ENCODE data around the gene HSDL1. TPM values are rescaled to one million over a fixed set of nuclear protein-coding genes. Genes with fewer than 3 reads are reported as not detected.

The HSDL1 gene
- total RNA-seq (2014; rRNA removed; shearing (Covaris generic)) = 45.8 and 56.5 TPM in 2 replicates

- DNase-seq (ENCODE audit: low spot score) = peak; percentile 61
These were observed at the start of gene HSDL1, which contains the start of gene DNAAF1 for GRCh38 chr16:84144859-84145639. Gene HSDL1, minus strand, starts transcription at chr16:84145177. Its CDS starts 13,856 bp downstream, at chr16:84131321. Gene DNAAF1, plus strand, starts transcription at chr16:84145308. Its CDS starts 133 bp downstream, at chr16:84145441.

DNA sequence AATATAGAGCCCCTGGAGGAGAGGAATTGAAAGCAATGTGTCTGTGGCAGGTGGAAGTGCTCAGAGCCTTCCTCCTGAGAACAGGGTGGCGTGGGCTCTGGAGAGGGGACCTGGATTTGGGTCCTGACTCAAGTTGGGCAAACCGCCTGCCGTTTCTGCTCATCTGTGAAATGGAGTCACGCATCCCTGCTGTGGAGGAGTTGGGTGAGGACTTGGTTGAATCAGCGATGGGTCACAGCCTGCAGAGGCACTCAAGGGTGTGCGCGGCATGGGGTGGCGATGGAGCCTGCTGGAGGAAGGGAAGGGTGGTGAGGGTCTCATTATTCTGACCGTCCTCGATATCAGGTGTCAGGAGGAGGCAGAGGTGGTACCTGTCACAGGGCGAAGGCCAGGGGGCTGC, 49.0 kb upstream of the HSDL1 start:
- DNase-seq (ENCODE audit: low spot score) = no peak

DNA sequence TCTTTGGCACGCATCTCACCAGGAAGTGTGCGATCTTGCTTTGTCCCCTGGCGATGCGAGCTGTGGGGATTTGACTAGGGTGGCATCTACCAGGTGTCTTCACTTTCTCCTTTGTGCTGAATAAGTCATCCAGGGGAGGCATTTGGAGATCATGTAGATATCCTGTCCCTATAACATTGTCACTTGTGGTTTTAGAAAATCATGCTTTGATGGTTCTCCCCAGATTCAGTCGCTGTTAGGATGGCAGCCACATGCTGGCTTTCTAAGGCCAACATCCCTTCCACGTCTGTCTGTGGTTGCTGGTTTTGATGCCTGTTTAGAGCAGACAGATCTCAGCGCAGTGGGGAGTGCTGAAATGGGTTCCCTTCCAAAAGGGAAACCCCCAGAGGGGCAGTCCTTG, 48.5 kb upstream of the HSDL1 start:
- no peak for DNase-seq (ENCODE audit: low spot score)

DNA sequence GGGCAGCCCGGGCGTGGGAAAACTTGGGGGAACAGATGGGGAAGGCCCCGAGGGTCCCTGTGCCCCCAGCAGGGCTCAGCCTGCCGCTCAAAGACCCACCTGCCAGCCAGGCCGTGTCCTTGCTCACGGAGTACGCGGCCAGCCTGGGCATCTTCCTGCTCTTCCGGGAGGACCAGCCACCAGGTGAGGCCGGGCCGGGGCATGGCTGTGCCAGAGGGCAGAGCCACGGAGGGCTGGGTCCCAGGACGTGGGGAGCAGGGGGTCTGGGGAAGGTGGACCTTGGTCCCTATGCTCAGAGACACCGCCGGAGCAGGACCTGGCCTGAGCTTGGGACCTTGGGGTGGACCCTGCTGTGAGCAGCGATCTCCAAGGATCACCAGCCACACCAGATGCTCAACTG, 46.5 kb upstream of the HSDL1 start:
- DNase-seq (ENCODE audit: low spot score) = no peak

- DNase-seq (ENCODE audit: low spot score) = no peak
These were observed 45.9 kb upstream of the HSDL1 start, which contains the start of gene ADAD2 for GRCh38 chr16:84190731-84191388. Gene ADAD2, plus strand, starts transcription at chr16:84191157. Its CDS starts 74 bp downstream, at chr16:84191231.

GRCh38 chr16:84186685-84187437, 41.9 kb upstream of the HSDL1 start, which contains the start of gene TAF1C:
Gene TAF1C, minus strand, starts transcription at chr16:84187057. Its CDS starts 2,069 bp downstream, at chr16:84184988.
- peak; percentile 86 for DNase-seq (ENCODE audit: low spot score)

DNA sequence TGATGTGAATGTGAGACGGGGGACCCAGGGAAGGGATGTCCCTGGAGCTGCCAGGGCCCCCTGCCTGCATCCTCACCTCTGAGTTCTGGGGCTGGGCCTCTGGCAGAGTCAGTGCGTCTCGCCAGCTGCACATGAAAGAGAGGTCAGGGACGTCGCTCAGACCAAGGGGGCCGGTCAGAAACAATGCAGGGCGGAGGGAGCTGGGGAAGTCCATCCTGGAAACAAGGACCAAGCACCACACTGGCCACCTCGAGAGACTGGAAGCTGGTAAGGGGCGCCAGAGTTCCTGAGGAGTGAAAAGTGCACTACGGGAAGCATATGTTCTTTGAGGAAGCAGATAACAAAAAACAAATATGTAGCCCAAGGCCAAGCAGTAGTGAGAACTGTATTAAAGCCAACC, 39.8 kb upstream of the HSDL1 start:
- DNase-seq (ENCODE audit: low spot score) = no peak

DNA sequence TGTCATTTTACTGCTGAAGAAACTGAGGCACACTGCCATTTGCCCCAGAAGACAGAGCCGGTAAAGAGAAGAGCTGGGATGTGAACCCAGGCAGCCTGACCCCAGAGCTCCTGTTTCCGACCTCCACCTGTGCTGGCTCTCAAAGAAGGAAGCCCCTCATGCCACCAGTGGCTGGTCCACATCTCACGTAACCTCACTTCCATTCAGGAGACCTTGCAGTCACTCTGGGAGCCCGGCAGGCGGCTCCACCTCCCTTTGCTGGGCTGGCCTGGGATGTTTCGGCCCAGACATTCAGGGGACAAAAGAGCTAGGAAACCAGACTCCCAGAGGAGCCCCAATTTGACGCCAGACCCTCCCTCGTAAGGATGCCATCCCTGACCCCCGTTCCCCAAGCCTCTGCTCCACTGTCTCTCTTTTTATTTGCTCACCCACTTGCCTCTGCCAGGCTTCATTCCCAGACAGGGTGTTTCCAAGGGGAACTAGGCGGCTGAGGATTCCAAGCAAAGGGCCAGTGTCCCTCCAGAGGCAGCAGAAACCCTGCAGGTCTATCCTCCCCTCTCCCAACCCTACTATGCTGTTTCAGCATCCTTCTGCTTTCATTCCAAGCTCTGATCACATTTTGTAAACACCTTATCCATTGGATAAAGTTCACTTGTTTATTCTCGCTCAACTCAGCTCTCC, 39.1 kb upstream of the HSDL1 start:
- no peak for DNase-seq (ENCODE audit: low spot score)

- DNase-seq (ENCODE audit: low spot score) = no peak
These were observed 38.5 kb upstream of the HSDL1 start for GRCh38 chr16:84183572-84183875.

GRCh38 chr16:84182680-84183571, 37.9 kb upstream of the HSDL1 start:
- DNase-seq (ENCODE audit: low spot score) = no peak

GRCh38 chr16:84182104-84182503, 37.1 kb upstream of the HSDL1 start:
- DNase-seq (ENCODE audit: low spot score) = no peak

DNA sequence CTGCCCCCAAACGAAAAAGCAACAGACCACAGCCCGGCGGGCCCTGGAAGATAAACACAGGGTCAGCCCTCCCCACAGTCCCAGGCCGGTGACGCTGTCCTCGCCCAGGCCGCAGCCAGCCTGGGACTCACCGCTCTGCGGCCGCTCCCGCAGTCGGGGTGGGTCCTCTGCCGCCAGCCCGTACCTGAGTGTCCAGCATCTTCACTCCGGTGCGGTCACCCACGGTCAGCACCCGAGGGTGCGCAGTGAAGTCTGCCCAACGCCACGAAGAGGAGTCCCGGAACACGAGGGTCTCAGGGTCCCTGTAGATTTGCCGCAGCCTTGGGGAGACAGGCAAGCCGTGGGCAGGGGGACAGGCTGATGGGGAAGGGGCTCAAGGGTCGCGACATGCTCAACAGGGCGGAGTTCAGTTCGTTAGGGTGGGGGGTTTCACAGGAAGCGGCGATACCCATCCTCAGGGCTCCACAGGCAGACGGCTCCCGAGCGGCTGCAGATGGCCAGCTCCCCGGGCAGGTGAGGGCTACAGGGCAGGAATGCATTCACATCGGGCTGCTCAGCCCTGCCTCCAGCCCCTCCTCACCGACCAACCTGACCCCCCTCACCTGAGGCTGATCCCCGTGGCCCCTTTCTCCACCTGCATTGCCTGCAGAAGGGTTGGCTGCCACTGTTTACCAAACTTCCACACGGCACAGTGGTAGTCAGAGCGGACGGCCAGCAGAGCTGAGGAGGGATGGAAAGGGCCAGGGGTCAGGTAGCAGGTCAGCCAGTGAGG, 36.4 kb upstream of the HSDL1 start:
- no peak for DNase-seq (ENCODE audit: low spot score)

DNA sequence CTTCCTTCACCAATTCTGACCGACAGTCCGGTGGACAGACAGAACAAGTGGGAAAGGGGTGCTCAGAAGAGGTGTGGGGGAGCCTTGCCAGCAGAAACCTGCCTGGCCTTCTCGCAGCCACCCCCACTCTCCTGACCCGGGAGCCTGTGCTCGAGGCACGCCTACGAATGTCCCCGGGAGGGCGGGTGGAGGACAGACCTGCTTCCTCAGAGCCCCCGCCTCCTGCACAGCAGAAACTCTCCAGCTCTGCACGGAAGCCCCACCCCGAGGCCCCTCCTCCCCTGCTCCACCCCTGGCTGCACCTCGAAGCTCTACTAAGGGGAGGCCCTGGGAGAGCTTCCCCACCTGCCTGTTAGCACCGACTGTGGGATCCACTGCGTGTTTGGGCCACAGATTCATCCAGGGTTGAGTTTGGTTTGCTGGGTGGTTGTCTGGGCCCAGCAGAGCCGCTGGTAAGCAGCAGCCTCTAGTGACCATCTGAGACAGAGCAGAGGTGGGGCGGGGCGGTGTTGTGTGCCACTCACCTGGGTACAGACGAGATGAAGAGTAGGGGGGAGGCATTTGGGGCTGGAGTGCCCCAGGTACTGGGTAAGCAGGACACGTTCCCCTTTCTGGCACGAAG, 35.7 kb upstream of the HSDL1 start:
- no peak for DNase-seq (ENCODE audit: low spot score)

DNA sequence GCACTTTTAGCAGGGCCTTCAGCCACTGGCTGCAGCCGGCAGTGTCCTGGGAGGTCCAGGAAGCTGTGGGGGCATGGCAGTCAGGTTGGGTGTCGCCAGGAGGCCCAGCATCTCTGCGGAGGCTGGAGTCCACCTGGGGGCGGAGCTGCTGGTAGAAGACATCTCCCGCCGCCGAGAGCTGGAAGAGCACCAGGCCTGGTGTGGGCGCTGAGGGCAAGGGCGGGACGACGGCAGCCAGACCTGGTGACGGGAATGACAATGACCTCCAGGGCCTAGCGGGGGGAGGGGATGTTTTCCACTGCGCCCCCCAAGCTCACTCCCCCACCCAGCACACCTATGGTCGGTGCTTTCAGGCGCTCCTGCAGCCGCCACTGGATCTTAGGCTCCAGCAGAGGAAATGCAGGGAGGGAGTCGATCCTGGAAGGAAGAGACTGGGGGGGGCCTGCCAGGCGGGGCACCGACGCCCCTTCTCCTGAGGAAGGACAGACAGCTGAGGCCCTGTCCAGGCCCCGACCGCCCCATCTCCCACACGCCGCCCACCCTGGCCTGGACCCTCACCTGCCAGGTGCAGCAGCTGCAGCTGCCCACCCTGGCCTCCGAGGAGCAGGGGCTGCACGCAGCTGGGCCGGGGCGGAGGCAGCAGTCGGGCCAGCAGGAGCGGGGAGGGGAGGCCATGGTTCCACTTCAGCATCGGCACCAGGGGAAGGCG, 34.8 kb upstream of the HSDL1 start:
- DNase-seq (ENCODE audit: low spot score) = no peak

DNA sequence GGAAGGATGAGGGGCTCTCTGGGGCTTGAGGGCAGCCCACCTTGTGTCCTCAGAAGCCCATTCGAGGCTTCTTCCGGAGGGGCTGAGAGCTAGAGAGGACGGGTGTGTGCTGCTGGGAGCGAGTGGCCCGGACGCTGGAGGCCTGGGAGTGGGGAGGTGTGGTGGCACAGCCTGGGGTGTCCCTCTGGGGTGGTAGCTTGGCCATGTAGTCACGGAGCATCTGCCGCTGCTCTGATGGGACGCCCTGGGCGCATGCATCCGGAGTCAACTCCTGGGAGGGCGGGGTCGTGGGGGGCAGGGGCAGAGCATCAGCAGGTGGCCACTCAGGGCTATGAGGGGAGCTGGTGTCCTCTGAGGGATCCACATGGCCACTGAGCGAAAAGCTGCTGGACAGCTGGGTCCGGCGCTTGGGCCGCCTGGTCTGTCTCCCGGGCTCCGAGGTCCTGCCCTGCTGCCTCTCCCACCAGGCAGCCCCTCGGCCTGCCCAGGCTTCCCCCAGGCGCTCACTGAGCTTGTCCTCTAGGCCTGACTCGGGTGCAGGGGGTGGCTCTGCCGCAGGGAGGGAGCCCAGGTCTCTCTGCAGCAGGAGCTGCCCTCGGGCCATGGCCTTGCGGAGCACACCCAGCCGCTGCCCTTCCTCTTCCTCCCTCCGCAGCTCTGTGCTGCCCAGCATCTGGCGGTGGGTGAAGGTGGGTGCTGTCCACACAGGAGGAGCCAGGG, 34.1 kb upstream of the HSDL1 start:
- DNase-seq (ENCODE audit: low spot score) = no peak

- DNase-seq (ENCODE audit: low spot score) = no peak
These were observed 33.3 kb upstream of the HSDL1 start for GRCh38 chr16:84178146-84178765.

GRCh38 chr16:84177741-84178073, 32.7 kb upstream of the HSDL1 start:
- DNase-seq (ENCODE audit: low spot score) = peak; percentile 22

Measured in A172 (cell line).